Panc1 (cell line): ENCODE data around the gene CHSY1. TPM values are rescaled to one million over a fixed set of nuclear protein-coding genes. Genes with fewer than 3 reads are reported as not detected.

Source experiments
- ATAC-seq: fragments of 200-7000 bp; cut with Tn5 transposase; 2 replicates; pipeline ENCODE4 v1.9.1; 2020; ENCODE audit warnings: mild to moderate bottlenecking, moderate library complexity
- BruUV-seq: library from RNA; stranded (reverse); fragments of 400-500 nt; replicated peaks from 2 replicates; lab custom pipeline; 2021; lab: Mats Ljungman, UMichigan
- CTCF ChIA-PET: fragments of 300-600 bp; sonication (Branson Sonifier 250); formaldehyde crosslinking; loops from one replicate; lab custom pipeline; 2022; ENCODE audit warnings: antibody characterized with exemption; lab: Charles Lee
- POLR2A ChIA-PET: fragments of 300-600 bp; sonication (Branson Sonifier 250); formaldehyde crosslinking; loops from one replicate; lab custom pipeline; 2022; ENCODE audit warnings: antibody characterized with exemption; lab: Charles Lee
- DNase-seq: peaks from one replicate; pipeline ENCODE4 v3.0.0-alpha.2; 2010; ENCODE audit warnings: low read depth, low spot score
- H3K27ac ChIP-seq: 2 replicates; pipeline ENCODE4 v1.5.1; 2011; ENCODE audit warnings: mild to moderate bottlenecking, low read length, inconsistent platforms
- H3K27me3 ChIP-seq: fragments of 200-500 bp; sonication (Bioruptor generic); 2 replicates; pipeline ENCODE4 v1.6.0; 2014; ENCODE audit warnings: low read length, inconsistent platforms; ENCODE audit not compliant: control insufficient read depth, insufficient read depth
- H3K36me3 ChIP-seq: fragments of 200-500 bp; sonication (Bioruptor generic); 2 replicates; pipeline ENCODE4 v1.5.1; 2014; ENCODE audit warnings: inconsistent platforms, mild to moderate bottlenecking, low read length, moderate library complexity; ENCODE audit not compliant: control insufficient read depth, insufficient read depth
- H3K4me1 ChIP-seq: 2 replicates; pipeline ENCODE4 v1.5.1; 2011; ENCODE audit warnings: inconsistent platforms, mild to moderate bottlenecking, low read length, moderate library complexity; ENCODE audit not compliant: control insufficient read depth, insufficient read depth
- H3K4me3 ChIP-seq, 2 experiments: 2 replicates each; pipeline ENCODE4 v1.5.1; 2011 to 2012; ENCODE audit warnings: low read depth in 2 of 2, low read length in 2 of 2, mild to moderate bottlenecking in 2 of 2, inconsistent platforms in 1 of 2, moderate library complexity in 1 of 2
- H3K9me3 ChIP-seq: fragments of 200-500 bp; sonication (Bioruptor generic); 2 replicates; pipeline ENCODE4 v1.5.1; 2014; ENCODE audit warnings: low read depth, mild to moderate bottlenecking, inconsistent platforms, low read length, moderate library complexity; ENCODE audit not compliant: control insufficient read depth, insufficient read depth
- POLR2AphosphoS5 ChIP-seq: IDR thresholded peaks from 2 replicates; pipeline ENCODE4 v1.6.1; 2012; ENCODE audit warnings: mild to moderate bottlenecking, low read depth, low read length, moderate library complexity
- SIN3A ChIP-seq: IDR thresholded peaks from 2 replicates; pipeline ENCODE4 v1.6.1; 2012; ENCODE audit warnings: low read depth, mild to moderate bottlenecking, low read length, moderate library complexity, borderline replicate concordance; ENCODE audit not compliant: insufficient read depth
- TCF7L2 ChIP-seq: IDR thresholded peaks from 2 replicates; pipeline ENCODE4 v1.6.1; 2011; ENCODE audit warnings: mild to moderate bottlenecking, low read depth, low read length, inconsistent platforms
- in situ Hi-C: cut with HindIII; loops from 2 replicates; pipeline ENCODE4 v1.10.0; 2016; ENCODE audit warnings: low sequenced_read_pairs, low pct_unique_long_range_greater_than_20kb
- intact Hi-C: fragments of 100-400 bp; cut with micrococcal nuclease; formaldehyde crosslinking; loops from one replicate; pipeline ENCODE4 v1.10.0; 2022; ENCODE audit not compliant: unreplicated experiment
- total RNA-seq: library from RNA; stranded (reverse); gene quantifications from one replicate; pipeline ENCODE4 v1.2.1, GENCODE V29; 2021; ENCODE audit not compliant: unreplicated experiment
- TF ChIP-seq, protein P1 (sequence below), 2 experiments: IDR thresholded peaks; 2 replicates each; pipeline ENCODE4 v1.6.1; 2011 to 2012; ENCODE audit warnings: low read depth in 2 of 2, control low read depth in 1 of 2, low read length in 1 of 2, mild to moderate bottlenecking in 1 of 2, moderate library complexity in 1 of 2; ENCODE audit not compliant: insufficient read depth in 1 of 2
- TF ChIP-seq, protein P2 (sequence below): fragments of 450-650 bp; IDR thresholded peaks from 2 replicates; pipeline ENCODE4 v1.5.1; 2017; ENCODE audit warnings: mild to moderate bottlenecking

Gene CHSY1
- total RNA-seq, 1 experiment from 2014 or later, result 50.8 TPM

DNA sequence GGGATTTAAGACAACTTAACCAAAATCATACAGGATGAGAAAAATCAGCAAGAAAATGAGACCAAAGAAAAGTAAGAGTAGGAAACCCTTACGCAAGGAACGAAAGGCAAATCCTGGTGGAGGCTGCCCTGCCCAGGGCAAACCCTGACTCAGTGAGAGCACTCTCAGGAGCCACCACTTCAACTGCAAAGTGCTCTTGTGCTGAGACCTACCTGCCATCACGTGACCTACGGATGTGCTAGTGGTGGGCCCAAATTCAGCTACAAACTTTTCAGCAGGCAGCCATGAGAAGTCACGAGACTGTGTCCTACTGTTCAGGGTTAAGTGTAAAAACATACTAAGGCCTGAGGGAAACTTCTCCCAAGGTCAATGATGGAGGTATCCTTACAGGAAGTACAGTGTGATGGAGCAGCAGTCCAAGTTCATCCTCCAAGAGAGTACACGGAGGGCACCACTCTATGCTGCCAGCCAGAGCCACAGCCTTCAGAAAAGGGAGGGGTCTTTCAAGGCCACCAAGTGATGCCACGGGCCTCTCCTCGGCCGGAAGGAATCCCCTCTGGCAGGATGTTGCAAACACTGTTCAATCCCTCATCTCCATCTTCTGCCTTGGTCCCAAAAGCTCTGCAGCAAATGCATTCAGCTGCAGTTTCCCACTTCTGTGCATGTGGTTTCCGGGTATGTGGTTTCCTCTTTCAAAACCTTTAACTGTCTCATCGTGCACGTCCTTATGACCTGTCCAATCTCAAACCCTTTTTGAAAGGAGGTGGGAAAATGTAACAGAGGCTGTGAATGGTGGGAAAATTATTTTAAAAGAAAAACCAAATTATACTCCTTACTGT lies 9.5 kb downstream of the CHSY1 start:
- DNase-seq, result no peak
- CTCF ChIA-PET, result no interaction called here
- no TSS peak for BruUV-seq
- Histone ChIP-seq H3K4me1 (peaks cover 59% of the 10 kb centered on the region), H3K4me3 (no peak overlapping the region), H3K27me3 (no peaks in the 10 kb centered on the region), H3K27ac (peak overlapping the region; percentile 35; the same call in 1 of the 2 replicates), H3K9me3 (no peaks in the 10 kb centered on the region), H3K36me3 (no peaks in the 10 kb centered on the region)
- POLR2A ChIA-PET, result no interaction called here
- intact Hi-C loops (loop anchor here (5.0 kb wide), 1 partner anchor 35 kb away; no protein-coding TSS in a partner anchor), in situ Hi-C loops (loop anchor here (5.0 kb wide), 1 partner anchor 50 kb away; no protein-coding TSS in a partner anchor)
- peak; percentile 29; the same call in 1 of the 2 replicates for ATAC-seq
- TF ChIP-seq TCF7L2 (no peak), POLR2AphosphoS5 (no peak), SIN3A (no peak)
- TF ChIP-seq, protein P1, sequence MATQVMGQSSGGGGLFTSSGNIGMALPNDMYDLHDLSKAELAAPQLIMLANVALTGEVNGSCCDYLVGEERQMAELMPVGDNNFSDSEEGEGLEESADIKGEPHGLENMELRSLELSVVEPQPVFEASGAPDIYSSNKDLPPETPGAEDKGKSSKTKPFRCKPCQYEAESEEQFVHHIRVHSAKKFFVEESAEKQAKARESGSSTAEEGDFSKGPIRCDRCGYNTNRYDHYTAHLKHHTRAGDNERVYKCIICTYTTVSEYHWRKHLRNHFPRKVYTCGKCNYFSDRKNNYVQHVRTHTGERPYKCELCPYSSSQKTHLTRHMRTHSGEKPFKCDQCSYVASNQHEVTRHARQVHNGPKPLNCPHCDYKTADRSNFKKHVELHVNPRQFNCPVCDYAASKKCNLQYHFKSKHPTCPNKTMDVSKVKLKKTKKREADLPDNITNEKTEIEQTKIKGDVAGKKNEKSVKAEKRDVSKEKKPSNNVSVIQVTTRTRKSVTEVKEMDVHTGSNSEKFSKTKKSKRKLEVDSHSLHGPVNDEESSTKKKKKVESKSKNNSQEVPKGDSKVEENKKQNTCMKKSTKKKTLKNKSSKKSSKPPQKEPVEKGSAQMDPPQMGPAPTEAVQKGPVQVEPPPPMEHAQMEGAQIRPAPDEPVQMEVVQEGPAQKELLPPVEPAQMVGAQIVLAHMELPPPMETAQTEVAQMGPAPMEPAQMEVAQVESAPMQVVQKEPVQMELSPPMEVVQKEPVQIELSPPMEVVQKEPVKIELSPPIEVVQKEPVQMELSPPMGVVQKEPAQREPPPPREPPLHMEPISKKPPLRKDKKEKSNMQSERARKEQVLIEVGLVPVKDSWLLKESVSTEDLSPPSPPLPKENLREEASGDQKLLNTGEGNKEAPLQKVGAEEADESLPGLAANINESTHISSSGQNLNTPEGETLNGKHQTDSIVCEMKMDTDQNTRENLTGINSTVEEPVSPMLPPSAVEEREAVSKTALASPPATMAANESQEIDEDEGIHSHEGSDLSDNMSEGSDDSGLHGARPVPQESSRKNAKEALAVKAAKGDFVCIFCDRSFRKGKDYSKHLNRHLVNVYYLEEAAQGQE (IDR thresholded peaks at IDR 0.05; ENCODE audit: insufficient read depth in 1 of 2, low read depth in 2 of 2, low read length in 1 of 2), result no peak
- TF ChIP-seq, protein P2, sequence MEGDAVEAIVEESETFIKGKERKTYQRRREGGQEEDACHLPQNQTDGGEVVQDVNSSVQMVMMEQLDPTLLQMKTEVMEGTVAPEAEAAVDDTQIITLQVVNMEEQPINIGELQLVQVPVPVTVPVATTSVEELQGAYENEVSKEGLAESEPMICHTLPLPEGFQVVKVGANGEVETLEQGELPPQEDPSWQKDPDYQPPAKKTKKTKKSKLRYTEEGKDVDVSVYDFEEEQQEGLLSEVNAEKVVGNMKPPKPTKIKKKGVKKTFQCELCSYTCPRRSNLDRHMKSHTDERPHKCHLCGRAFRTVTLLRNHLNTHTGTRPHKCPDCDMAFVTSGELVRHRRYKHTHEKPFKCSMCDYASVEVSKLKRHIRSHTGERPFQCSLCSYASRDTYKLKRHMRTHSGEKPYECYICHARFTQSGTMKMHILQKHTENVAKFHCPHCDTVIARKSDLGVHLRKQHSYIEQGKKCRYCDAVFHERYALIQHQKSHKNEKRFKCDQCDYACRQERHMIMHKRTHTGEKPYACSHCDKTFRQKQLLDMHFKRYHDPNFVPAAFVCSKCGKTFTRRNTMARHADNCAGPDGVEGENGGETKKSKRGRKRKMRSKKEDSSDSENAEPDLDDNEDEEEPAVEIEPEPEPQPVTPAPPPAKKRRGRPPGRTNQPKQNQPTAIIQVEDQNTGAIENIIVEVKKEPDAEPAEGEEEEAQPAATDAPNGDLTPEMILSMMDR, result no peak

DNA sequence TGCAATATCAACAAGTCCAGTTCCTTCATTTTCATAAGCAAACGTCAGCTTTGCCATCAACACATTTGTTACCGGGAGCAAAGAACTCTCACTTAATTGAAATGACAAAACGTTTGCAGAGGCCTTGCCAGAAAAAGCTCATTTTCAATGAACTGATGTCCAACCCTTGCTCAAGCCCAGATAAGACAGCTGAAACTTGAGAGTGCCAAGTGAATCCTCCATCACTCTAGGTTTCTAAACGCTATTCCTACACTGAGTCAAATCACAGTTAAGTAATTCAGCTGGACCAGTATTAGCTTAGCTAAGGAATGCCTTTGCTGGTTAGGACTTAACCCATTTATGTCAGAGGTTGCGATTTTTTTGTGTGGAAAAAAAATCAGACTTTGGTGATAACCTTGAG lies 11.5 kb downstream of the CHSY1 start:
- TF ChIP-seq TCF7L2, result no peak
- TF ChIP-seq POLR2AphosphoS5, result no peak
- no peak for TF ChIP-seq SIN3A
- TF ChIP-seq, protein P2, result no peak
- TF ChIP-seq, protein P1 (IDR thresholded peaks at IDR 0.05; ENCODE audit: insufficient read depth in 1 of 2, low read depth in 2 of 2, low read length in 1 of 2), result no peak
- POLR2A ChIA-PET, result interaction anchor here (0.6 kb wide), 1 partner anchor 436 kb away, joined by 4 read pairs; no protein-coding TSS in a partner anchor
- in situ Hi-C loops, result loop anchor here (5.0 kb wide), 1 partner anchor 48 kb away; no protein-coding TSS in a partner anchor
- intact Hi-C loops, result loop anchor here (5.0 kb wide), 1 partner anchor 33 kb away; no protein-coding TSS in a partner anchor
- no peak for ATAC-seq
- no peaks in the 10 kb centered on the region for H3K9me3 ChIP-seq
- H3K27ac ChIP-seq, result no peak overlapping the region
- no peak overlapping the region for H3K4me3 ChIP-seq
- BruUV-seq, result TSS peak; percentile 2
- no peak for DNase-seq
- H3K36me3 ChIP-seq, result no peaks in the 10 kb centered on the region
- peaks cover 47% of the 10 kb centered on the region for H3K4me1 ChIP-seq
- H3K27me3 ChIP-seq, result no peaks in the 10 kb centered on the region
- CTCF ChIA-PET, result no interaction called here
